ENCODE results near the gene ABCA2. TPM values are rescaled to one million over a fixed set of nuclear protein-coding genes. Genes with fewer than 3 reads are reported as not detected.

Gene ABCA2
- total and polyA plus RNA-seq, 9 of the 15 experiments (the other 6 are each of a cell fraction or from before 2014, with no cell fraction given) = 0.69 to 16.3 (median 6.1) TPM; not detected in 2

- FAIRE-seq = peak; percentile 65
- TF ChIP-seq OTX1 (CRISPR knock-in tag; IDR thresholded peaks at IDR 0.05) (peak; percentile 54; the same call in 1 of the 2 replicates), ZBTB26 (CRISPR knock-in tag; IDR thresholded peaks at IDR 0.05) (peak; percentile 85; the same call in 1 of the 2 replicates), HLTF (IDR thresholded peaks at IDR 0.05) (0 out of 2 replicates have a peak, but pooled peaks have one; percentile 35), JUN (IDR thresholded peaks at IDR 0.05; ENCODE audit: borderline replicate concordance, low read depth, low read length) (no peak), JUN (CRISPR knock-in tag; IDR thresholded peaks at IDR 0.05; ENCODE audit: borderline replicate concordance) (no peak), ZC3H4 (CRISPR knock-in tag; IDR thresholded peaks at IDR 0.05; ENCODE audit: borderline replicate concordance) (no peak), ELF4 (CRISPR knock-in tag; IDR thresholded peaks at IDR 0.05) (peak; percentile 76), ILK (tag; IDR thresholded peaks at IDR 0.05; ENCODE audit: borderline replicate concordance, low read depth) (no peak), ZNF780A (CRISPR knock-in tag; IDR thresholded peaks at IDR 0.05) (no peak), EHMT2 (IDR thresholded peaks at IDR 0.05) (no peak), BRD9 (IDR thresholded peaks at IDR 0.05; ENCODE audit: low read depth, partially characterized antibody) (no peak), MCM7 (IDR thresholded peaks at IDR 0.05) (peak in 1 of 2 experiments; percentile 89; a peak in 1 of 4 replicates), MCM3 (IDR thresholded peaks at IDR 0.05) (peak; percentile 74; the same call in 1 of the 2 replicates), ETV5 (CRISPR knock-in tag; IDR thresholded peaks at IDR 0.05; ENCODE audit: low read depth) (no peak), ETV1 (tag; conservative IDR thresholded peaks at IDR 0.05; ENCODE audit: low read depth) (no peak), ARID3B (CRISPR knock-in tag; IDR thresholded peaks at IDR 0.05; ENCODE audit: borderline replicate concordance) (no peak), MEIS2 (IDR thresholded peaks at IDR 0.05; ENCODE audit: partially characterized antibody) (no peak), GABPA (tag; conservative IDR thresholded peaks at IDR 0.05; ENCODE audit: low read depth) (no peak), ETS2 (tag; IDR thresholded peaks at IDR 0.05; ENCODE audit: borderline replicate concordance, poor library complexity, severe bottlenecking) (no peak), POLR2B (IDR thresholded peaks at IDR 0.05; ENCODE audit: low read depth, partially characterized antibody) (peak; percentile 36), PKNOX1 (IDR thresholded peaks at IDR 0.05) (no peak)
Measured at GRCh38 chr9:136983656-136984314, 44.3 kb downstream of the ABCA2 start.

More at GRCh38 chr9:136983656-136984314, 44.3 kb downstream of the ABCA2 start:
- Histone ChIP-seq H3K4me3 (no peak overlapping the region), H3K4me1 (replicated peaks in 1 of 2; ENCODE audit: control insufficient read depth in 2 of 2, insufficient read depth in 2 of 2, low read length in 2 of 2) (peaks cover 9 to 69% of the 10 kb centered on the region in 2 experiments; a peak in 4 of 5 replicates), H2AFZ (ENCODE audit: low read depth, low read length) (no peak overlapping the region), H3K9ac (ENCODE audit: insufficient read depth in 1 of 2, low read depth in 2 of 2, low read length in 2 of 2) (peak overlapping the region in 1 of 2 experiments; percentile 64; a peak in 2 of 4 replicates), H3K36me3 (ENCODE audit: control insufficient read depth, insufficient read depth, low read length) (no peaks in the 10 kb centered on the region), H3K27ac (ENCODE audit: extremely low read depth, low read depth, low read length) (no peak overlapping the region), H3K79me2 (ENCODE audit: control insufficient read depth, insufficient read depth, low read length) (no peaks in the 10 kb centered on the region), H3K9me3 (replicated peaks; ENCODE audit: control insufficient read depth, insufficient read depth, low read depth, low read length) (no peaks in the 10 kb centered on the region), H3K27me3 (ENCODE audit: control insufficient read depth in 2 of 2, insufficient read depth in 2 of 2, low read length in 2 of 2) (no peaks in the 10 kb centered on the region), H3K9me1 (ENCODE audit: control insufficient read depth, insufficient read depth, low read length) (no peaks in the 10 kb centered on the region), H4K20me1 (replicated peaks; ENCODE audit: control insufficient read depth, insufficient read depth, low read length) (no peaks in the 10 kb centered on the region), H3K4me2 (ENCODE audit: insufficient read depth, low read length) (no peak overlapping the region)
- BruUV-seq (replicated peaks) = no TSS peak
- no peak for ATAC-seq
- DNase-seq (ENCODE audit: extremely low read depth in 1 of 4, low spot score in 3 of 4) = no peak
- ChIA-PET CTCF (ENCODE audit: low intra/inter-chr PET ratio) (no interaction called here), POLR2A (no interaction called here)
- intact Hi-C loops (cut with micrococcal nuclease) = no loop called here
- 54% methylated on average over 11 of the region's 11 CpGs for WGBS (ENCODE audit: insufficient coverage, low coverage, missing lambda C conversion rate)
- in situ Hi-C loops (cut with MboI) = no loop called here
